ENCODE results near the gene RNF148.

Gene RNF148

GRCh38 chr7:122652876-122653275, 49.8 kb downstream of the RNF148 start:
- Histone ChIP-seq H3K4me3 (ENCODE audit: insufficient read depth, low read depth, low read length, poor library complexity, severe bottlenecking) (no peak overlapping the region), H3K9me3 (ENCODE audit: control insufficient read depth, low read length) (no peaks in the 10 kb centered on the region), H3K27me3 (replicated peaks; ENCODE audit: control insufficient read depth, insufficient read depth, low read length, poor library complexity, severe bottlenecking) (no peaks in the 10 kb centered on the region), H3K36me3 (ENCODE audit: control insufficient read depth, insufficient read depth, low read length) (no peaks in the 10 kb centered on the region), H3K27ac (ENCODE audit: insufficient read depth, low read length, poor library complexity, severe bottlenecking) (no peak overlapping the region), H3K4me1 (ENCODE audit: control insufficient read depth, insufficient read depth, low read length, poor library complexity, severe bottlenecking) (no peaks in the 10 kb centered on the region)
- DNase-seq: no peak
